22Rv1 (cell line): ENCODE results near the gene NFATC3.

Source experiments
- ZFX ChIP-seq: fragments of 450-650 bp; IDR thresholded peaks from 2 replicates; pipeline ENCODE4 v1.6.1; 2017; ENCODE audit warnings: antibody characterized with exemption, borderline replicate concordance
- TF ChIP-seq, protein P1 (sequence below): fragments of 450-650 bp; IDR thresholded peaks from 2 replicates; pipeline ENCODE4 v1.5.1; 2017; ENCODE audit warnings: mild to moderate bottlenecking

DNA sequence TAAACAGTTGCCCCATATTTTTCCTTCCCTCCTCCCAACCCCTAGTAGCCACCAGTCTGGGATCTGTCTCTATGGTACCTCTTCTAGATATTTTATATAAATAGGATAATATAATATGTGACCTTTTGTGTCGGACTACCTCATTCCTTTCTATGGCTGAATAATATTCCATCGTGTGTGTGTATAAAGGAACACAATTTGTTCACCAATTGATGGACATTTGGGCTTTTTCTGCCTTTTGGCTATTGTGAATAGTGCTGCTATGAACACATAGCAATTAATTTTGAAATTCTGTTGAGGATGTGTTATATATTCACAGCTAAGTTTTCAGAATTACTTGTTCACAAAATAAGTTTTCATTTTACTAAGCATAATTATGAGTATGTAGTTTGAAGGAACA lies 2.5 kb downstream of the NFATC3 start:
- TF ChIP-seq, protein P1, sequence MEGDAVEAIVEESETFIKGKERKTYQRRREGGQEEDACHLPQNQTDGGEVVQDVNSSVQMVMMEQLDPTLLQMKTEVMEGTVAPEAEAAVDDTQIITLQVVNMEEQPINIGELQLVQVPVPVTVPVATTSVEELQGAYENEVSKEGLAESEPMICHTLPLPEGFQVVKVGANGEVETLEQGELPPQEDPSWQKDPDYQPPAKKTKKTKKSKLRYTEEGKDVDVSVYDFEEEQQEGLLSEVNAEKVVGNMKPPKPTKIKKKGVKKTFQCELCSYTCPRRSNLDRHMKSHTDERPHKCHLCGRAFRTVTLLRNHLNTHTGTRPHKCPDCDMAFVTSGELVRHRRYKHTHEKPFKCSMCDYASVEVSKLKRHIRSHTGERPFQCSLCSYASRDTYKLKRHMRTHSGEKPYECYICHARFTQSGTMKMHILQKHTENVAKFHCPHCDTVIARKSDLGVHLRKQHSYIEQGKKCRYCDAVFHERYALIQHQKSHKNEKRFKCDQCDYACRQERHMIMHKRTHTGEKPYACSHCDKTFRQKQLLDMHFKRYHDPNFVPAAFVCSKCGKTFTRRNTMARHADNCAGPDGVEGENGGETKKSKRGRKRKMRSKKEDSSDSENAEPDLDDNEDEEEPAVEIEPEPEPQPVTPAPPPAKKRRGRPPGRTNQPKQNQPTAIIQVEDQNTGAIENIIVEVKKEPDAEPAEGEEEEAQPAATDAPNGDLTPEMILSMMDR = no peak
- no peak for TF ChIP-seq ZFX
